Urinary bladder (tissue), 4 donors: ENCODE data around the gene LY6G6D. TPM values are rescaled to one million over a fixed set of nuclear protein-coding genes. Genes with fewer than 3 reads are reported as not detected.

ENCODE experiments used
- DNase-seq: peaks from one replicate; pipeline ENCODE4 v3.0.0-alpha.2; 2015; ENCODE audit errors: extremely low spot score
- H3K27ac ChIP-seq: one replicate; pipeline ENCODE4 v1.5.1; 2013; ENCODE audit warnings: low read depth, mild to moderate bottlenecking, moderate library complexity
- H3K36me3 ChIP-seq: one replicate; pipeline ENCODE4 v1.6.1; 2013; ENCODE audit warnings: mild to moderate bottlenecking, moderate library complexity; ENCODE audit not compliant: insufficient read depth
- H3K4me1 ChIP-seq: one replicate; pipeline ENCODE4 v1.6.1; 2013; ENCODE audit warnings: mild to moderate bottlenecking, moderate library complexity; ENCODE audit not compliant: insufficient read depth
- H3K4me3 ChIP-seq: one replicate; pipeline ENCODE4 v1.5.1; 2013; ENCODE audit warnings: low read depth, low read length
- WGBS: extraction: QIAGEN DNeasy Blood & Tissue Kit; methylation state at CpG from one replicate; pipeline ENCODE4 v1.1.7; 2013; 5-methylcytosine and 5-hydroxymethylcytosine counted together
- polyA plus RNA-seq: library from polyadenylated mRNA; stranded (reverse); fragments of 200-250 nt; gene quantifications from one replicate; pipeline ENCODE4 v1.2.3, GENCODE V29; 2013
- total RNA-seq: library from RNA; depleted of rRNA; stranded (reverse); fragments of >200 nt; gene quantifications from one replicate; pipeline ENCODE4 v1.2.3, GENCODE V29; 2014
- donor health status: healthy with polysubstance abuse.
- donor health status: healthy.

The LY6G6D gene
- total RNA-seq (3.1 TPM), polyA plus RNA-seq (1.7 TPM)

GRCh38 chr6:31715022-31715958 is at the start of gene LY6G6D:
TSS of gene LY6G6D (plus strand) at chr6:31715348. CDS start at chr6:31715356, 8 bp downstream.
- no peaks in the 10 kb centered on the region for H3K36me3 ChIP-seq
- no peak for DNase-seq
- H3K4me3 ChIP-seq: no peak within 1 kb of the TSS
- no peaks in the 10 kb centered on the region for H3K4me1 ChIP-seq
- WGBS: 43% methylated on average over 16 of the region's 16 CpGs
- H3K27ac ChIP-seq: no peak within 1 kb of the TSS

- DNase-seq: peak; percentile 97
- Histone ChIP-seq H3K4me3 (peak within 1 kb of the TSS; percentile 80), H3K36me3 (peaks cover 7% of the 10 kb centered on the region), H3K4me1 (no peaks in the 10 kb centered on the region), H3K27ac (peak within 1 kb of the TSS; percentile 92)
- under 1% methylated on average over 63 of the region's 63 CpGs for WGBS
These were observed 49.4 kb upstream of the LY6G6D start, which contains the start of gene CSNK2B for GRCh38 chr6:31665501-31666336. TSS of gene CSNK2B (plus strand) at chr6:31666080. CDS start at chr6:31666832, 752 bp downstream.

GRCh38 chr6:31666337-31666965 is 48.7 kb upstream of the LY6G6D start:
- H3K4me1 ChIP-seq: no peaks in the 10 kb centered on the region
- peaks cover 8% of the 10 kb centered on the region for H3K36me3 ChIP-seq
- DNase-seq: no peak
- peak overlapping the region; percentile 87 for H3K27ac ChIP-seq
- H3K4me3 ChIP-seq: peak overlapping the region; percentile 80
- WGBS: 4% methylated on average over 15 of the region's 15 CpGs

- Histone ChIP-seq H3K27ac (no peak within 1 kb of the TSS), H3K4me1 (no peaks in the 10 kb centered on the region), H3K4me3 (no peak within 1 kb of the TSS), H3K36me3 (peaks cover 11% of the 10 kb centered on the region)
- 92% methylated on average over 8 of the region's 8 CpGs for WGBS
- no peak for DNase-seq
These were observed 45.5 kb upstream of the LY6G6D start, which contains the start of gene LY6G5B for GRCh38 chr6:31669676-31670075. TSS of gene LY6G5B (plus strand) at chr6:31669976. CDS start at chr6:31670951, 975 bp downstream.

GRCh38 chr6:31676322-31676903 is 38.7 kb upstream of the LY6G6D start:
- WGBS: 85% methylated on average over 4 of the region's 4 CpGs

GRCh38 chr6:31676904-31677303 is 38.2 kb upstream of the LY6G6D start:
- WGBS: 72% methylated on average over 6 of the region's 6 CpGs
- no peak overlapping the region for H3K27ac ChIP-seq
- H3K4me1 ChIP-seq: no peaks in the 10 kb centered on the region
- peaks cover 2% of the 10 kb centered on the region for H3K36me3 ChIP-seq
- DNase-seq: no peak
- H3K4me3 ChIP-seq: no peak overlapping the region

More at GRCh38 chr6:31676322-31676903, 38.7 kb upstream of the LY6G6D start:
- no peak for DNase-seq
- Histone ChIP-seq H3K4me1 (no peaks in the 10 kb centered on the region), H3K36me3 (peaks cover 2% of the 10 kb centered on the region), H3K27ac (no peak overlapping the region), H3K4me3 (no peak overlapping the region)

GRCh38 chr6:31677955-31678354 is 37.2 kb upstream of the LY6G6D start:
- Histone ChIP-seq H3K4me1 (no peaks in the 10 kb centered on the region), H3K27ac (no peak overlapping the region), H3K36me3 (peaks cover 2% of the 10 kb centered on the region), H3K4me3 (no peak overlapping the region)
- WGBS: 72% methylated on average over 8 of the region's 8 CpGs
- no peak for DNase-seq

GRCh38 chr6:31680226-31681134 is 34.7 kb upstream of the LY6G6D start, which contains the start of gene LY6G5C:
TSS of gene LY6G5C (minus strand) at chr6:31681067. CDS start at chr6:31680373, 694 bp downstream.
- no peaks in the 10 kb centered on the region for H3K4me1 ChIP-seq
- peak; percentile 73 for DNase-seq
- H3K27ac ChIP-seq: peak within 1 kb of the TSS; percentile 54
- 9% methylated on average over 17 of the region's 17 CpGs for WGBS
- no peaks in the 10 kb centered on the region for H3K36me3 ChIP-seq
- peak within 1 kb of the TSS; percentile 36 for H3K4me3 ChIP-seq

- Histone ChIP-seq H3K36me3 (no peaks in the 10 kb centered on the region), H3K27ac (peak overlapping the region; percentile 54), H3K4me1 (no peaks in the 10 kb centered on the region), H3K4me3 (peak overlapping the region; percentile 36)
- DNase-seq: no peak
- WGBS: under 1% methylated on average over 40 of the region's 40 CpGs
These were observed 33.9 kb upstream of the LY6G6D start for GRCh38 chr6:31681135-31681671.

GRCh38 chr6:31683591-31683990 is 31.6 kb upstream of the LY6G6D start:
- WGBS: 65% methylated on average over 13 of the region's 13 CpGs
- H3K4me1 ChIP-seq: no peaks in the 10 kb centered on the region
- no peaks in the 10 kb centered on the region for H3K36me3 ChIP-seq
- no peak overlapping the region for H3K27ac ChIP-seq
- no peak overlapping the region for H3K4me3 ChIP-seq
- DNase-seq: no peak

GRCh38 chr6:31686483-31686882 is 28.7 kb upstream of the LY6G6D start:
- 83% methylated on average over 5 of the region's 5 CpGs for WGBS
- Histone ChIP-seq H3K4me3 (no peak overlapping the region), H3K36me3 (peaks cover 4% of the 10 kb centered on the region), H3K27ac (no peak overlapping the region), H3K4me1 (no peaks in the 10 kb centered on the region)
- DNase-seq: no peak

GRCh38 chr6:31687321-31687720 is 27.8 kb upstream of the LY6G6D start:
- DNase-seq: no peak

More at GRCh38 chr6:31687321-31687720, 27.8 kb upstream of the LY6G6D start:
- Histone ChIP-seq H3K27ac (no peak overlapping the region), H3K4me1 (no peaks in the 10 kb centered on the region), H3K4me3 (no peak overlapping the region), H3K36me3 (peaks cover 5% of the 10 kb centered on the region)
- 87% methylated on average over 8 of the region's 8 CpGs for WGBS
